H1 (cell line): Measurements from ENCODE around the gene IL21R. TPM values are rescaled to one million over a fixed set of nuclear protein-coding genes. Genes with fewer than 3 reads are reported as not detected.

Experiments
- BRCA1 ChIP-seq: IDR thresholded peaks from 2 replicates; pipeline ENCODE4 v1.6.1; 2012; ENCODE audit warnings: low read depth, low read length, improper control_type of control experiment
- EP300 ChIP-seq, 2 experiments: IDR thresholded peaks; 1 replicate in 1 of 2; 2 replicates in 1 of 2; pipeline ENCODE4 v1.6.1; 2011 to 2012; ENCODE audit warnings: low read depth in 2 of 2, low read length in 2 of 2, mild to moderate bottlenecking in 2 of 2, borderline replicate concordance in 1 of 2, inconsistent platforms in 1 of 2, moderate library complexity in 1 of 2
- FOSL1 ChIP-seq: IDR thresholded peaks from 2 replicates; pipeline ENCODE4 v1.6.1; 2011; ENCODE audit warnings: mild to moderate bottlenecking, low read depth, low read length, moderate library complexity; ENCODE audit not compliant: insufficient read depth
- SP4 ChIP-seq: IDR thresholded peaks from 2 replicates; pipeline ENCODE4 v1.6.1; 2012; ENCODE audit warnings: low read length, inconsistent platforms
- SRF ChIP-seq: IDR thresholded peaks from 2 replicates; pipeline ENCODE4 v1.6.1; 2011; ENCODE audit warnings: mild to moderate bottlenecking, low read depth, low read length, moderate library complexity
- TAF1 ChIP-seq: IDR thresholded peaks from 2 replicates; pipeline ENCODE4 v1.6.1; 2011; ENCODE audit warnings: mild to moderate bottlenecking, low read depth, low read length
- polyA plus RNA-seq, 7 experiments: library from polyadenylated mRNA; depleted of rRNA in 3 of 7; stranded (reverse) in 5 of 7; unstranded in 2 of 7; fragments of >200 nt in 5 of 7; fragments of 200-250 nt in 2 of 7; gene quantifications; 1 replicate in 5 of 7; 2 replicates in 1 of 7; 4 replicates in 1 of 7; pipeline versions ENCODE4 v1.2.1 to v1.2.3, GENCODE V29; 2011 to 2013; ENCODE audit warnings: missing spikeins in 2 of 7, mixed read lengths in 2 of 7
- total RNA-seq: library from RNA; stranded (reverse); fragmentation: NEBNext Ultra II Directional; extraction: Animal tissue kit (Norgen Biotek cat#: 25700); gene quantifications from 2 replicates; pipeline ENCODE4 v1.2.1, GENCODE V29; 2021

IL21R gene
- total and polyA plus RNA-seq, 2 of the 8 experiments (the other 6 are each of a cell fraction or from before 2014, with no cell fraction given): 0.34 to 0.70 TPM

GRCh38 chr16:27472091-27473020 is 70.4 kb downstream of the IL21R start (continued):
- TF ChIP-seq BRCA1: no peak
- no peak for TF ChIP-seq EP300 (IDR thresholded peaks at IDR 0.05; ENCODE audit: borderline replicate concordance in 1 of 2, low read depth in 2 of 2, low read length in 2 of 2)
- no peak for TF ChIP-seq FOSL1
- no peak for TF ChIP-seq SRF
- no peak for TF ChIP-seq TAF1
- TF ChIP-seq SP4: no peak
